ENCODE results near the gene NUCB1. TPM values are rescaled to one million over a fixed set of nuclear protein-coding genes. Genes with fewer than 3 reads are reported as not detected.

Gene NUCB1
- total and polyA plus RNA-seq, 9 of the 15 experiments (the other 6 are each of a cell fraction or from before 2014, with no cell fraction given), result 3.1 to 153 (median 71.7) TPM

DNA sequence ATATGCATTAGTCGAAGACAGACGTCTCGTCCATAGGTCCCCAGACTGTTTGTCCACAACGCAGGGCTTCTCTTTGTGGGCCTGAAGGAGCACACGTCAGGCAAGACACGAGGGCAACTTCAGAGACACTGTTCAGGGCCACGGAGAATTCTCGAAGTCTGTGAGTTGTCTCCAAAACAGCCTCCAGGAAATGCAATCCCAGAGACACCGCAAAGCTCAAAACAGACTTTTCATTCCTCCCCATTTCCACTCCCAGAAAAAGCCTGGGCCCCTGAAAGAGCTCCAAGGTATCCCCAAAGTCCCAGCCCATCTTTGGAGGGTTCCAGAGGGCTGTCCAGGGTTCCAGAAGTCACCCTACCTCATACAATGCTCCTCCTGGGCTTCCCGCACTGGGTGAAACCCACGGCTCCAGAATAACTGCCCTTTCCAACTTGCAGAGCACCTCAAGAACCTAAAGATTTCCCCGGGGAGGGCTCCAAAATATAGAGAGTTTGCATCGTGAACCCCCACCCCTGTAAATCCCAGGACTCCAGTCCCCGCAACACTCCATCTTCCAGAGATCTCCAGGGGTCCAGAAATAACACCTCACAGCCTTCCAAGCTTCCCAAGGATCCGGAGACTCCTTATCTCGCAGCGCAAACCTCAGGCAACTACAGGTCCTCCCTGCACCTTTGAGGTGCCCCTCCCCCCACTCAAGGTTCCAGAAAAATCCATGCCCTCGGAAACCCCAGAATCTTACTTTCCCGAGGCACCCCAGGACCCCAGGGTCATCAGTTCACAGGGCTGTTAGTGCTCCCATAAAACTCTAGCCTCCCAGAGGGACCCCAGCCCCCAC, 64.3 kb downstream of the NUCB1 start (continued):
- no peak for TF ChIP-seq MEIS2 (IDR thresholded peaks at IDR 0.05; ENCODE audit: partially characterized antibody)
- TF ChIP-seq, protein P1, sequence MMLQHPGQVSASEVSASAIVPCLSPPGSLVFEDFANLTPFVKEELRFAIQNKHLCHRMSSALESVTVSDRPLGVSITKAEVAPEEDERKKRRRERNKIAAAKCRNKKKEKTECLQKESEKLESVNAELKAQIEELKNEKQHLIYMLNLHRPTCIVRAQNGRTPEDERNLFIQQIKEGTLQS (IDR thresholded peaks at IDR 0.05), result no peak
- TF ChIP-seq, protein P1 (CRISPR knock-in tag; conservative IDR thresholded peaks at IDR 0.05), result no peak
- no peak for TF ChIP-seq NR3C1 (CRISPR knock-in tag; IDR thresholded peaks at IDR 0.05)
- no peak for TF ChIP-seq ETS2 (tag; IDR thresholded peaks at IDR 0.05; ENCODE audit: borderline replicate concordance, poor library complexity, severe bottlenecking)
- TF ChIP-seq, protein P2, sequence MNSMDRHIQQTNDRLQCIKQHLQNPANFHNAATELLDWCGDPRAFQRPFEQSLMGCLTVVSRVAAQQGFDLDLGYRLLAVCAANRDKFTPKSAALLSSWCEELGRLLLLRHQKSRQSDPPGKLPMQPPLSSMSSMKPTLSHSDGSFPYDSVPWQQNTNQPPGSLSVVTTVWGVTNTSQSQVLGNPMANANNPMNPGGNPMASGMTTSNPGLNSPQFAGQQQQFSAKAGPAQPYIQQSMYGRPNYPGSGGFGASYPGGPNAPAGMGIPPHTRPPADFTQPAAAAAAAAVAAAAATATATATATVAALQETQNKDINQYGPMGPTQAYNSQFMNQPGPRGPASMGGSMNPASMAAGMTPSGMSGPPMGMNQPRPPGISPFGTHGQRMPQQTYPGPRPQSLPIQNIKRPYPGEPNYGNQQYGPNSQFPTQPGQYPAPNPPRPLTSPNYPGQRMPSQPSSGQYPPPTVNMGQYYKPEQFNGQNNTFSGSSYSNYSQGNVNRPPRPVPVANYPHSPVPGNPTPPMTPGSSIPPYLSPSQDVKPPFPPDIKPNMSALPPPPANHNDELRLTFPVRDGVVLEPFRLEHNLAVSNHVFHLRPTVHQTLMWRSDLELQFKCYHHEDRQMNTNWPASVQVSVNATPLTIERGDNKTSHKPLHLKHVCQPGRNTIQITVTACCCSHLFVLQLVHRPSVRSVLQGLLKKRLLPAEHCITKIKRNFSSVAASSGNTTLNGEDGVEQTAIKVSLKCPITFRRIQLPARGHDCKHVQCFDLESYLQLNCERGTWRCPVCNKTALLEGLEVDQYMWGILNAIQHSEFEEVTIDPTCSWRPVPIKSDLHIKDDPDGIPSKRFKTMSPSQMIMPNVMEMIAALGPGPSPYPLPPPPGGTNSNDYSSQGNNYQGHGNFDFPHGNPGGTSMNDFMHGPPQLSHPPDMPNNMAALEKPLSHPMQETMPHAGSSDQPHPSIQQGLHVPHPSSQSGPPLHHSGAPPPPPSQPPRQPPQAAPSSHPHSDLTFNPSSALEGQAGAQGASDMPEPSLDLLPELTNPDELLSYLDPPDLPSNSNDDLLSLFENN (IDR thresholded peaks at IDR 0.05; ENCODE audit: low read depth in 2 of 2, low read length in 2 of 2), result no peak
- TF ChIP-seq THRAP3 (IDR thresholded peaks at IDR 0.05; ENCODE audit: borderline replicate concordance), result 0 out of 2 replicates have a peak, but pooled peaks have one; percentile 18
- TF ChIP-seq ZNF408 (CRISPR knock-in tag; IDR thresholded peaks at IDR 0.05; ENCODE audit: low read depth), result no peak
- TF ChIP-seq RBM34 (IDR thresholded peaks at IDR 0.05; ENCODE audit: borderline replicate concordance, insufficient read depth, low read length), result no peak
- no peak for TF ChIP-seq MEF2D (tag; conservative IDR thresholded peaks at IDR 0.05; ENCODE audit: low read depth)
- TF ChIP-seq BCOR (IDR thresholded peaks at IDR 0.05), result no peak
- TF ChIP-seq, protein P3, sequence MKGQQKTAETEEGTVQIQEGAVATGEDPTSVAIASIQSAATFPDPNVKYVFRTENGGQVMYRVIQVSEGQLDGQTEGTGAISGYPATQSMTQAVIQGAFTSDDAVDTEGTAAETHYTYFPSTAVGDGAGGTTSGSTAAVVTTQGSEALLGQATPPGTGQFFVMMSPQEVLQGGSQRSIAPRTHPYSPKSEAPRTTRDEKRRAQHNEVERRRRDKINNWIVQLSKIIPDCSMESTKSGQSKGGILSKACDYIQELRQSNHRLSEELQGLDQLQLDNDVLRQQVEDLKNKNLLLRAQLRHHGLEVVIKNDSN (CRISPR knock-in tag; IDR thresholded peaks at IDR 0.05), result no peak
- TF ChIP-seq, protein P4, sequence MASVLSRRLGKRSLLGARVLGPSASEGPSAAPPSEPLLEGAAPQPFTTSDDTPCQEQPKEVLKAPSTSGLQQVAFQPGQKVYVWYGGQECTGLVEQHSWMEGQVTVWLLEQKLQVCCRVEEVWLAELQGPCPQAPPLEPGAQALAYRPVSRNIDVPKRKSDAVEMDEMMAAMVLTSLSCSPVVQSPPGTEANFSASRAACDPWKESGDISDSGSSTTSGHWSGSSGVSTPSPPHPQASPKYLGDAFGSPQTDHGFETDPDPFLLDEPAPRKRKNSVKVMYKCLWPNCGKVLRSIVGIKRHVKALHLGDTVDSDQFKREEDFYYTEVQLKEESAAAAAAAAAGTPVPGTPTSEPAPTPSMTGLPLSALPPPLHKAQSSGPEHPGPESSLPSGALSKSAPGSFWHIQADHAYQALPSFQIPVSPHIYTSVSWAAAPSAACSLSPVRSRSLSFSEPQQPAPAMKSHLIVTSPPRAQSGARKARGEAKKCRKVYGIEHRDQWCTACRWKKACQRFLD (CRISPR knock-in tag; IDR thresholded peaks at IDR 0.05), result no peak; the same call in 1 of the 2 replicates
- 0 out of 2 replicates have a peak, but pooled peaks have one; percentile 36 for TF ChIP-seq DDX20 (tag; IDR thresholded peaks at IDR 0.05; ENCODE audit: low read depth)
- 0 out of 2 replicates have a peak, but pooled peaks have one; percentile 24 for TF ChIP-seq ZNF766 (CRISPR knock-in tag; conservative IDR thresholded peaks at IDR 0.05)
- no peak for TF ChIP-seq EP400 (IDR thresholded peaks at IDR 0.05)
- TF ChIP-seq PTTG1 (tag; IDR thresholded peaks at IDR 0.05; ENCODE audit: low read depth), result no peak
